ENCODE measurements around the gene AQP12B.

- no peak for TF ChIP-seq CTCF (IDR thresholded peaks at IDR 0.05)
- TF ChIP-seq POLR2A (IDR thresholded peaks at IDR 0.05), result no peak
These were observed 54.8 kb downstream of the AQP12B start for GRCh38 chr2:240627736-240628506.
